GM12801 (cell line): Measurements from ENCODE around the gene KRTAP9-8.
"Not testable (repeated sequence)": the region's sequence is repeated elsewhere in the genome, so short reads cannot be mapped to it uniquely, and the experiment has no call there.

Source experiments
- CTCF ChIP-seq: IDR thresholded peaks from one replicate; pipeline ENCODE4 v1.5.1; 2011; ENCODE audit warnings: control low read depth; ENCODE audit not compliant: insufficient read length; ENCODE audit errors: extremely low read depth

Gene KRTAP9-8

GRCh38 chr17:41249637-41250240 lies 11.9 kb downstream of the KRTAP9-8 start, which contains the start of gene KRTAP9-4:
TSS of gene KRTAP9-4 (plus strand) at chr17:41249687. CDS start at chr17:41249721, 34 bp downstream.
- TF ChIP-seq CTCF, result not testable (repeated sequence)

- TF ChIP-seq CTCF, result no peak
Observed at GRCh38 chr17:41251261-41251660, 13.5 kb downstream of the KRTAP9-8 start.

GRCh38 chr17:41254861-41255260 lies 17.1 kb downstream of the KRTAP9-8 start:
- TF ChIP-seq CTCF, result no peak

- not testable (repeated sequence) for TF ChIP-seq CTCF
Observed at GRCh38 chr17:41255381-41256290, 17.8 kb downstream of the KRTAP9-8 start, which contains the start of gene KRTAP9-9. TSS of gene KRTAP9-9 (plus strand) at chr17:41255384.

GRCh38 chr17:41256291-41256685 lies 18.5 kb downstream of the KRTAP9-8 start:
- TF ChIP-seq CTCF, result no peak

- TF ChIP-seq CTCF, result no peak
Observed at GRCh38 chr17:41258406-41258805, 20.6 kb downstream of the KRTAP9-8 start.

- TF ChIP-seq CTCF, result no peak
Observed at GRCh38 chr17:41263212-41263611, 25.4 kb downstream of the KRTAP9-8 start.
